Prostate gland (tissue), 2 donors: ENCODE data around the gene SFRP5. TPM values are rescaled to one million over a fixed set of nuclear protein-coding genes. Genes with fewer than 3 reads are reported as not detected.

ENCODE experiments used
- DNase-seq: peaks from one replicate; pipeline ENCODE4 v3.0.0-alpha.2; 2019; ENCODE audit warnings: low spot score
- H3K27ac ChIP-seq, 2 donors: fragments of 200-600 bp; sonication (generic); 2 replicates each; pipeline ENCODE4 v1.5.1; 2017 to 2019
- H3K27me3 ChIP-seq: fragments of 200-600 bp; sonication (generic); replicated peaks from 2 replicates; pipeline ENCODE4 v1.5.1; 2019; ENCODE audit not compliant: insufficient read depth
- H3K36me3 ChIP-seq, 2 donors: fragments of 200-600 bp; sonication (generic); 1 replicate in 1 of 2; 2 replicates in 1 of 2; pipeline versions ENCODE4 v1.5.1 to v1.8.1; 2017 to 2019
- H3K4me1 ChIP-seq: fragments of 200-600 bp; sonication (generic); replicated peaks from 2 replicates; pipeline ENCODE4 v1.5.1; 2019
- H3K4me3 ChIP-seq, 2 donors: fragments of 200-600 bp; sonication (generic); 2 replicates each; pipeline ENCODE4 v1.5.1; 2017 to 2019
- H3K9me3 ChIP-seq: fragments of 200-600 bp; sonication (generic); 2 replicates; pipeline ENCODE4 v1.5.1; 2017
- CTCF ChIP-seq, 4 experiments: fragments of 200-600 bp in 2 of 4; fragments of 450-650 bp in 2 of 4; sonication (generic) in 2 of 4; IDR thresholded peaks; 1 replicate in 3 of 4; 2 replicates in 1 of 4; pipeline ENCODE4 v1.5.1; 2016 to 2019; ENCODE audit warnings: antibody characterized with exemption in 4 of 4, mild to moderate bottlenecking in 2 of 4, moderate library complexity in 2 of 4
- POLR2A ChIP-seq: fragments of 450-650 bp; IDR thresholded peaks from one replicate; pipeline ENCODE4 v1.6.1; 2016; ENCODE audit warnings: antibody characterized with exemption, mild to moderate bottlenecking
- POLR2AphosphoS5 ChIP-seq: sonication (generic); formaldehyde crosslinking; IDR thresholded peaks from one replicate; pipeline ENCODE4 v1.6.1; 2017; ENCODE audit warnings: antibody characterized with exemption
- WGBS: methylation state at CpG from one replicate; pipeline ENCODE4 v1.1.5; 2018; 5-methylcytosine and 5-hydroxymethylcytosine counted together
- intact Hi-C: fragments of 100-400 bp; cut with DNase I; formaldehyde crosslinking; loops from one replicate; pipeline ENCODE4 v1.14.2; 2022
- total RNA-seq, 2 donors: library from RNA; depleted of rRNA; stranded (reverse); fragments of >200 nt; gene quantifications; one replicate each; pipeline ENCODE4 v1.1.0, GENCODE V29; 2016

SFRP5 gene
- total RNA-seq, 2 donors from 2014 or later, result 0.23 to 3.2 TPM

- Histone ChIP-seq H3K9me3 (no peaks in the 10 kb centered on the region), H3K27ac (no peak overlapping the region), H3K4me3 (no peak overlapping the region), H3K27me3 (peaks cover 4% of the 10 kb centered on the region), H3K36me3 (no peaks in the 10 kb centered on the region), H3K4me1 (no peaks in the 10 kb centered on the region)
- intact Hi-C loops, result loop anchor here (10.0 kb wide), 1 partner anchor 246 kb away; no protein-coding TSS in a partner anchor
- TF ChIP-seq POLR2AphosphoS5, result no peak
- no peak for TF ChIP-seq CTCF (IDR thresholded peaks at IDR 0.05)
- TF ChIP-seq POLR2A, result no peak
- WGBS, result 89% methylated on average over 1 of the region's 1 CpG
- DNase-seq, result no peak
Measured at GRCh38 chr10:97798958-97799610, 27.3 kb upstream of the SFRP5 start.

GRCh38 chr10:97796651-97797050 is 24.9 kb upstream of the SFRP5 start:
- TF ChIP-seq POLR2A, result no peak
- no peak for TF ChIP-seq POLR2AphosphoS5
- Histone ChIP-seq H3K36me3 (no peaks in the 10 kb centered on the region), H3K9me3 (no peaks in the 10 kb centered on the region), H3K4me3 (no peak overlapping the region), H3K27ac (no peak overlapping the region), H3K4me1 (no peaks in the 10 kb centered on the region), H3K27me3 (peaks cover 4% of the 10 kb centered on the region)
- whole genome bisulfite sequencing, result 48% methylated on average over 3 of the region's 3 CpGs
- intact Hi-C loops, result loop anchor here (10.0 kb wide), 1 partner anchor 248 kb away; no protein-coding TSS in a partner anchor
- DNase-seq, result no peak

- Histone ChIP-seq H3K9me3 (no peaks in the 10 kb centered on the region), H3K4me1 (no peaks in the 10 kb centered on the region), H3K27ac (no peak overlapping the region), H3K4me3 (no peak overlapping the region), H3K36me3 (no peaks in the 10 kb centered on the region), H3K27me3 (peaks cover 4% of the 10 kb centered on the region)
- TF ChIP-seq CTCF (IDR thresholded peaks at IDR 0.05) (no peak), POLR2A (no peak), POLR2AphosphoS5 (no peak)
- intact Hi-C loops, result loop anchor here (10.0 kb wide), 1 partner anchor 249 kb away; no protein-coding TSS in a partner anchor
- no peak for DNase-seq
- WGBS, result 55% methylated on average over 4 of the region's 4 CpGs
Measured at GRCh38 chr10:97795886-97796285, 24.1 kb upstream of the SFRP5 start.

GRCh38 chr10:97791824-97792721 is 20.3 kb upstream of the SFRP5 start:
- Histone ChIP-seq H3K36me3 (no peaks in the 10 kb centered on the region), H3K27me3 (peaks cover 5% of the 10 kb centered on the region), H3K4me1 (no peaks in the 10 kb centered on the region), H3K9me3 (no peaks in the 10 kb centered on the region), H3K4me3 (no peak overlapping the region), H3K27ac (no peak overlapping the region)
- TF ChIP-seq POLR2A, result no peak
- peak; percentile 70 to 87 (median 78) for TF ChIP-seq CTCF (IDR thresholded peaks at IDR 0.05)
- TF ChIP-seq POLR2AphosphoS5, result no peak
- WGBS, result 31% methylated on average over 13 of the region's 13 CpGs
- intact Hi-C loops, result loop anchor here (5.0 to 10.0 kb wide), 2 partner anchors 75 to 253 kb away; no protein-coding TSS in a partner anchor
- DNase-seq, result peak; percentile 63

- no peak for DNase-seq
- H3K27ac ChIP-seq, result no peak overlapping the region
- 76% methylated on average over 5 of the region's 6 CpGs for WGBS
- H3K9me3 ChIP-seq, result no peaks in the 10 kb centered on the region
- H3K4me3 ChIP-seq, result no peak overlapping the region
- intact Hi-C loops, result loop anchor here (5.0 to 10.0 kb wide), 2 partner anchors 77 to 255 kb away; no protein-coding TSS in a partner anchor
- no peak for TF ChIP-seq POLR2AphosphoS5
- H3K27me3 ChIP-seq, result peaks cover 5% of the 10 kb centered on the region
- no peaks in the 10 kb centered on the region for H3K36me3 ChIP-seq
- no peaks in the 10 kb centered on the region for H3K4me1 ChIP-seq
Measured at GRCh38 chr10:97789770-97790397, 18.1 kb upstream of the SFRP5 start.
